ENCODE measurements around the gene RACGAP1.

The RACGAP1 gene

DNA sequence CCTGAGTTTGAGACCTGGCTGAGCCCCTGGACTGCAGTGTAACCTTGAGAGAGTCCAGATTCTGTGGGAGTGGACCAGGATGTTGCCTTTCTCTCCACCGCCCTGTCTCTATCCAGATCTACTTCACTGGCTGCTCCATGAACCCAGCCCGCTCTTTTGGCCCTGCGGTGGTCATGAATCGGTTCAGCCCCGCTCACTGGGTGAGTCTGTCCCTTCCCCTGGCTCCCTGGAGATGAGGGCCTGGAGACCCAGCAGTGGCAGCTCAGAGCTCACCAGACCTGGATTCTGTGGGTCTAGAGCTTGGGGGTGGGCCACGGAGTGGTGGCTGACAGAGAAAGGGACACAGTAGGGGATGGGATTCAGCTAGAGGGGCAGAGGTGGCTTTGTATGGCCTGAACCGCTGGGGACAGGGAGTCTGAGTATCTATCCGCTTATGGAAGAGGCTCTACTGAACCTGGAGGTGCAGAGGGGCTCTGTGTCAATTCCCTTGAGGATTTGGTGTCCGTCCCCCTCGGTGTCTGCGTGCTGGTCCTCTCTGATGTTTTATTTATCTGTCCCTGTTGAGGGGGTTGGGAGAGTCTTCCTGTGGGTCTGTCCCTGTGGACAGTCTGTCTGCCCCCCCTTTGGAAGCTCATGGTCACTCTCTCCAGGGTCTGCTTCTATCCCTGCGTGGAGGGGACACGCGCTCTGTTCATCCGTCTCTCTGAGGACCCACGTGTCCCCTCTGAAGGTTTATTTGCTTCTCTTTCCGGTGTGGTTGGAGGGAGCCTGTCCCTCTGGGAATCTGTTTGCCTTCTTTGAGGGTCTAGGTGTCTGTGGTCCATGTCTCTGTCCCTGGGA lies 61.1 kb downstream of the RACGAP1 start:
- Histone ChIP-seq H3K27ac (replicated peaks) (no peak overlapping the region), H3K4me3 (replicated peaks; ENCODE audit: insufficient read depth, low read length) (no peak overlapping the region), H3K27me3 (ENCODE audit: insufficient read depth, poor library complexity, severe bottlenecking) (peaks cover 41% of the 10 kb centered on the region)
- no peak for TF ChIP-seq POLR2AphosphoS5 (IDR thresholded peaks at IDR 0.05; ENCODE audit: low read depth)
- no peak for TF ChIP-seq SPI1 (IDR thresholded peaks at IDR 0.05; ENCODE audit: borderline replicate concordance, low read depth)
- TF ChIP-seq, protein P1, sequence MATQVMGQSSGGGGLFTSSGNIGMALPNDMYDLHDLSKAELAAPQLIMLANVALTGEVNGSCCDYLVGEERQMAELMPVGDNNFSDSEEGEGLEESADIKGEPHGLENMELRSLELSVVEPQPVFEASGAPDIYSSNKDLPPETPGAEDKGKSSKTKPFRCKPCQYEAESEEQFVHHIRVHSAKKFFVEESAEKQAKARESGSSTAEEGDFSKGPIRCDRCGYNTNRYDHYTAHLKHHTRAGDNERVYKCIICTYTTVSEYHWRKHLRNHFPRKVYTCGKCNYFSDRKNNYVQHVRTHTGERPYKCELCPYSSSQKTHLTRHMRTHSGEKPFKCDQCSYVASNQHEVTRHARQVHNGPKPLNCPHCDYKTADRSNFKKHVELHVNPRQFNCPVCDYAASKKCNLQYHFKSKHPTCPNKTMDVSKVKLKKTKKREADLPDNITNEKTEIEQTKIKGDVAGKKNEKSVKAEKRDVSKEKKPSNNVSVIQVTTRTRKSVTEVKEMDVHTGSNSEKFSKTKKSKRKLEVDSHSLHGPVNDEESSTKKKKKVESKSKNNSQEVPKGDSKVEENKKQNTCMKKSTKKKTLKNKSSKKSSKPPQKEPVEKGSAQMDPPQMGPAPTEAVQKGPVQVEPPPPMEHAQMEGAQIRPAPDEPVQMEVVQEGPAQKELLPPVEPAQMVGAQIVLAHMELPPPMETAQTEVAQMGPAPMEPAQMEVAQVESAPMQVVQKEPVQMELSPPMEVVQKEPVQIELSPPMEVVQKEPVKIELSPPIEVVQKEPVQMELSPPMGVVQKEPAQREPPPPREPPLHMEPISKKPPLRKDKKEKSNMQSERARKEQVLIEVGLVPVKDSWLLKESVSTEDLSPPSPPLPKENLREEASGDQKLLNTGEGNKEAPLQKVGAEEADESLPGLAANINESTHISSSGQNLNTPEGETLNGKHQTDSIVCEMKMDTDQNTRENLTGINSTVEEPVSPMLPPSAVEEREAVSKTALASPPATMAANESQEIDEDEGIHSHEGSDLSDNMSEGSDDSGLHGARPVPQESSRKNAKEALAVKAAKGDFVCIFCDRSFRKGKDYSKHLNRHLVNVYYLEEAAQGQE (IDR thresholded peaks at IDR 0.05; ENCODE audit: insufficient replicate concordance, low read depth) = no peak
- TF ChIP-seq, protein P2, sequence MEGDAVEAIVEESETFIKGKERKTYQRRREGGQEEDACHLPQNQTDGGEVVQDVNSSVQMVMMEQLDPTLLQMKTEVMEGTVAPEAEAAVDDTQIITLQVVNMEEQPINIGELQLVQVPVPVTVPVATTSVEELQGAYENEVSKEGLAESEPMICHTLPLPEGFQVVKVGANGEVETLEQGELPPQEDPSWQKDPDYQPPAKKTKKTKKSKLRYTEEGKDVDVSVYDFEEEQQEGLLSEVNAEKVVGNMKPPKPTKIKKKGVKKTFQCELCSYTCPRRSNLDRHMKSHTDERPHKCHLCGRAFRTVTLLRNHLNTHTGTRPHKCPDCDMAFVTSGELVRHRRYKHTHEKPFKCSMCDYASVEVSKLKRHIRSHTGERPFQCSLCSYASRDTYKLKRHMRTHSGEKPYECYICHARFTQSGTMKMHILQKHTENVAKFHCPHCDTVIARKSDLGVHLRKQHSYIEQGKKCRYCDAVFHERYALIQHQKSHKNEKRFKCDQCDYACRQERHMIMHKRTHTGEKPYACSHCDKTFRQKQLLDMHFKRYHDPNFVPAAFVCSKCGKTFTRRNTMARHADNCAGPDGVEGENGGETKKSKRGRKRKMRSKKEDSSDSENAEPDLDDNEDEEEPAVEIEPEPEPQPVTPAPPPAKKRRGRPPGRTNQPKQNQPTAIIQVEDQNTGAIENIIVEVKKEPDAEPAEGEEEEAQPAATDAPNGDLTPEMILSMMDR (IDR thresholded peaks at IDR 0.05; ENCODE audit: insufficient read depth, low read length) = no peak
- TF ChIP-seq GABPA (IDR thresholded peaks at IDR 0.05; ENCODE audit: low read depth) = no peak
- DNase-seq (ENCODE audit: low read depth in 1 of 2, low spot score in 1 of 2) = no peak

DNA sequence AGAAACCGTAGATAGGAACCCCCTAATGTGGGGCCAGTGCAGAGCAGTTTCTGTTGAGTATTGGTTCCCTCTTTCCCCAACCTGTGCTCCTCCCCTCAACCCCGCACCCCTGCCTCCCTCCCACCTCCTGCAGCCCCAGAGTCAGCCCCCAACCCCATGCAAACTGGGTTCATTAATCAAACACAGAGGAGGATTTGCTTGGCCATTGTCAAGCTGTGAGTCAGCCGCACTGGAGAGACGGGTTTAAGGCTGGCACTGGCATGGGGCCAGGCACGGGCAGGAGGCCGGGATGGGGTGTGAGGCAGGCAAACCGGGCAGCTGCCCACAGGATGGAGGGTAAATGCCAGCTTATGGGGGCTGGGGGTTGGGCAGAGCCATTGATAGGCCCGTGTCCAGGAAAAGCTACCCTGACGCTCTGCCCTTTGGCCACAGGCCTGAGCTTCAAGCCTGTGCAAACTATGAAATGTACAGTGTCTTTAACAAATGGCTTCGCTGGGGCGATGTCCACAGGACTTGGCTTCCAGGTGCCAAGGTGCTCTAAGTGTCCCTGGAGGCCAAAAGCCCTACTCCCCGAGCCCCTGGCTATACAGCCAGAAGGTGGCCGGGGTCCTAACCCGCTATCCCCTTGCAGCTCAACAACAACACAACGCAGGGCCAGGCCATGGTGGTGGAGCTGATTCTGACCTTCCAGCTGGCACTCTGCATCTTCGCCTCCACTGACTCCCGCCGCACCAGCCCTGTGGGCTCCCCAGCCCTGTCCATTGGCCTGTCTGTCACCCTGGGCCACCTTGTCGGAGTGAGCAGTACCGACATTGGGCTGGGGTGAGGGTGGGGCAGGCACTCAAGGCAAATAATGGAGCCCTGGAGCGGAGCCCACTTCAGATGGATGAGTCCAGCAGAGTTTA lies 62.2 kb downstream of the RACGAP1 start:
- TF ChIP-seq GABPA (IDR thresholded peaks at IDR 0.05; ENCODE audit: low read depth) (no peak), SPI1 (IDR thresholded peaks at IDR 0.05; ENCODE audit: borderline replicate concordance, low read depth) (no peak), POLR2AphosphoS5 (IDR thresholded peaks at IDR 0.05; ENCODE audit: low read depth) (no peak)
- TF ChIP-seq, protein P2 (IDR thresholded peaks at IDR 0.05; ENCODE audit: insufficient read depth, low read length) = no peak
- TF ChIP-seq, protein P1 (IDR thresholded peaks at IDR 0.05; ENCODE audit: insufficient replicate concordance, low read depth) = no peak
- DNase-seq (ENCODE audit: low read depth in 1 of 2, low spot score in 1 of 2) = no peak
- Histone ChIP-seq H3K27ac (replicated peaks) (no peak overlapping the region), H3K4me3 (replicated peaks; ENCODE audit: insufficient read depth, low read length) (no peak overlapping the region), H3K27me3 (ENCODE audit: insufficient read depth, poor library complexity, severe bottlenecking) (peaks cover 49% of the 10 kb centered on the region)

DNA sequence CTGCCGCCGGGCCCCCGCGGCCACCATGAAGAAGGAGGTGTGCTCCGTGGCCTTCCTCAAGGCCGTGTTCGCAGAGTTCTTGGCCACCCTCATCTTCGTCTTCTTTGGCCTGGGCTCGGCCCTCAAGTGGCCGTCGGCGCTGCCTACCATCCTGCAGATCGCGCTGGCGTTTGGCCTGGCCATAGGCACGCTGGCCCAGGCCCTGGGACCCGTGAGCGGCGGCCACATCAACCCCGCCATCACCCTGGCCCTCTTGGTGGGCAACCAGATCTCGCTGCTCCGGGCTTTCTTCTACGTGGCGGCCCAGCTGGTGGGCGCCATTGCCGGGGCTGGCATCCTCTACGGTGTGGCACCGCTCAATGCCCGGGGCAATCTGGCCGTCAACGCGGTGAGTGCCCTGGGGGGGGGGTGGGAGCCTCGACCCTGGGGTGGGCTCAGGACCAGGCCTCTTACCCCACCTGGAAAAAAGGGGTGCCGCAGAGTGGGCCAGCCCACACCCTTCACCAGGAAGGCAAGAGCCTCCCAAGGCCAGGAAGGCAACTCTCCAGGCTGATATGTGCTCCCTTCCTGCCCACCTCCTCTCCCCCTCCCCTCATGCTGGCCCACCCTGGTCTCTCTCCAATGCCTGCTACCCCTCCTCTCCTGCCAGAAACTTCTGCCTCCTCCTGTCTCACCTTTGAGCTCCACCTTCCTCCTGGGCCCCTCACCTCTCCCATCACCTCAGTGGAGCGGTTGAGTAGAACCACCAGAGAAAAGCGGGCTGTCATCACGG lies 63.1 kb downstream of the RACGAP1 start:
- peaks cover 56% of the 10 kb centered on the region for H3K27me3 ChIP-seq (ENCODE audit: insufficient read depth, poor library complexity, severe bottlenecking)
- DNase-seq (ENCODE audit: low read depth in 1 of 2, low spot score in 1 of 2) = no peak
- TF ChIP-seq, protein P2 (IDR thresholded peaks at IDR 0.05; ENCODE audit: insufficient read depth, low read length) = no peak
- TF ChIP-seq GABPA (IDR thresholded peaks at IDR 0.05; ENCODE audit: low read depth) = no peak
- TF ChIP-seq, protein P1 (IDR thresholded peaks at IDR 0.05; ENCODE audit: insufficient replicate concordance, low read depth) = no peak
- no peak for TF ChIP-seq SPI1 (IDR thresholded peaks at IDR 0.05; ENCODE audit: borderline replicate concordance, low read depth)
- no peak for TF ChIP-seq POLR2AphosphoS5 (IDR thresholded peaks at IDR 0.05; ENCODE audit: low read depth)
- no peak overlapping the region for H3K27ac ChIP-seq (replicated peaks)
- H3K4me3 ChIP-seq (replicated peaks; ENCODE audit: insufficient read depth, low read length) = no peak overlapping the region

All from HL-60 (cell line).